OCI-LY7 (cell line): ENCODE measurements around the gene OR7D4. TPM values are rescaled to one million over a fixed set of nuclear protein-coding genes. Genes with fewer than 3 reads are reported as not detected.

Experiments
- BruUV-seq: library from RNA; stranded (reverse); fragments of 400-500 nt; replicated peaks from 2 replicates; lab custom pipeline; 2021; lab: Mats Ljungman, UMichigan
- CTCF ChIA-PET: fragments of 300-600 bp; sonication (Branson Sonifier 250); formaldehyde crosslinking; loops from one replicate; lab custom pipeline; 2022; ENCODE audit warnings: antibody characterized with exemption; ENCODE audit not compliant: unreplicated experiment; lab: Charles Lee
- POLR2A ChIA-PET: fragments of 300-600 bp; sonication (Branson Sonifier 250); formaldehyde crosslinking; loops from one replicate; lab custom pipeline; 2022; ENCODE audit warnings: antibody characterized with exemption; lab: Charles Lee
- DNase-seq: peaks from one replicate; pipeline ENCODE4 v3.0.0-alpha.2; 2015; ENCODE audit warnings: low spot score
- H2AFZ ChIP-seq: fragments of 200-600 bp; sonication (generic), shearing (Covaris generic); 2 replicates; pipeline ENCODE4 v1.6.1; 2014; ENCODE audit warnings: mild to moderate bottlenecking, antibody characterized with exemption, low read length, moderate library complexity
- H3K27ac ChIP-seq: fragments of 200-600 bp; sonication (generic); 2 replicates; pipeline ENCODE4 v1.5.1; 2014; ENCODE audit warnings: mixed run types, low read depth, mild to moderate bottlenecking, moderate library complexity, low read length, inconsistent platforms; ENCODE audit not compliant: poor library complexity, severe bottlenecking
- H3K36me3 ChIP-seq: fragments of 200-600 bp; sonication (generic); 2 replicates; pipeline ENCODE4 v1.6.1; 2014; ENCODE audit warnings: mild to moderate bottlenecking, antibody characterized with exemption, low read length, moderate library complexity, mixed read lengths; ENCODE audit not compliant: insufficient read depth
- H3K4me1 ChIP-seq: fragments of 200-600 bp; sonication (generic); 2 replicates; pipeline ENCODE4 v1.5.1; 2014; ENCODE audit warnings: mild to moderate bottlenecking, low read length; ENCODE audit not compliant: insufficient read depth, poor library complexity, severe bottlenecking
- H3K4me2 ChIP-seq: fragments of 200-600 bp; sonication (generic); 2 replicates; pipeline ENCODE4 v1.6.1; 2014; ENCODE audit warnings: mild to moderate bottlenecking, low read length
- H3K4me3 ChIP-seq: fragments of 200-600 bp; sonication (generic); 2 replicates; pipeline ENCODE4 v1.5.1; 2014; ENCODE audit warnings: mild to moderate bottlenecking, low read depth, low read length; ENCODE audit not compliant: poor library complexity, severe bottlenecking
- H3K79me2 ChIP-seq: fragments of 200-600 bp; sonication (generic); 2 replicates; pipeline ENCODE4 v1.6.1; 2016; ENCODE audit warnings: low read depth, mild to moderate bottlenecking, low read length, moderate library complexity, mixed read lengths; ENCODE audit not compliant: insufficient read depth
- H3K9me2 ChIP-seq: fragments of 200-600 bp; sonication (generic); 2 replicates; pipeline ENCODE4 v1.6.1; 2016; ENCODE audit warnings: mild to moderate bottlenecking, low read length, mixed read lengths; ENCODE audit not compliant: insufficient read depth
- H3K9me3 ChIP-seq: fragments of 200-600 bp; sonication (generic); 2 replicates; pipeline ENCODE4 v1.6.1; 2014; ENCODE audit warnings: mild to moderate bottlenecking, mixed run types, low read length, mixed read lengths
- H4K20me1 ChIP-seq: fragments of 200-600 bp; sonication (generic); 2 replicates; pipeline ENCODE4 v1.6.1; 2014; ENCODE audit warnings: mild to moderate bottlenecking, antibody characterized with exemption, low read length, moderate library complexity, mixed read lengths; ENCODE audit not compliant: insufficient read depth
- CTCF ChIP-seq: fragments of 200-600 bp; sonication (generic); conservative IDR thresholded peaks from 2 replicates; pipeline ENCODE4 v1.5.1; 2014; ENCODE audit warnings: mild to moderate bottlenecking, antibody characterized with exemption, low read length, moderate library complexity, mixed read lengths
- EZH2phosphoT487 ChIP-seq: fragments of 200-600 bp; sonication (generic); IDR thresholded peaks from 2 replicates; pipeline ENCODE4 v1.6.1; 2018; ENCODE audit warnings: low read depth, borderline replicate concordance, mild to moderate bottlenecking, mixed run types, antibody characterized with exemption, low read length, moderate library complexity, mixed read lengths
- intact Hi-C: fragments of 100-400 bp; cut with micrococcal nuclease; formaldehyde crosslinking; loops from one replicate; pipeline ENCODE4 v1.10.0; 2022; ENCODE audit not compliant: unreplicated experiment
- total RNA-seq, 2 experiments: library from RNA; depleted of rRNA in 1 of 2; stranded (reverse); fragments of >200 nt in 1 of 2; shearing (Covaris generic) in 1 of 2; gene quantifications; 2 replicates each; pipeline ENCODE4 v1.2.3, GENCODE V29; 2014 to 2022

The OR7D4 gene
- total RNA-seq, 2 experiments from 2014 or later, result not detected

DNA sequence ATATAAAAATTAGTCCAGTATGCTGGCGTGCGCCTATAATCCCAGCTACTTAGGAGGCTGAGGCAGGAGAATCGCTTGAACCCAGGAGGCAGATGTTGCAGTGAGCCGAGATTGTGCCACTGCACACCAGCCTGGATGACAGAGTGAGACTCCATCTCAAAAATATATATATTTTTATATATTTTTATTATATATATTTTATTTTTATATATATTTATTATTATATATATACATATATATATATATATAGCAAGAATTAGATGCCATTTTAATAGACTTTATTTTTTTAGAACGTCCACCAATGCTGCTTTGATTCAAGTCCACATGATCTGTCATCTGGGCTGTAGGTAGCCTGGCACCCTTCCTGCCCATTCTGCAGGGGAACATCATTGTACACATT lies 44.1 kb downstream of the OR7D4 start:
- Histone ChIP-seq H2AFZ (no peak overlapping the region), H3K9me3 (no peaks in the 10 kb centered on the region), H3K4me1 (no peaks in the 10 kb centered on the region), H3K4me2 (no peak overlapping the region), H3K36me3 (no peaks in the 10 kb centered on the region), H3K79me2 (no peaks in the 10 kb centered on the region), H3K4me3 (no peak overlapping the region), H3K9me2 (no peaks in the 10 kb centered on the region), H4K20me1 (no peaks in the 10 kb centered on the region), H3K27ac (no peak overlapping the region)
- TF ChIP-seq CTCF, result no peak
- no peak for TF ChIP-seq EZH2phosphoT487
- ChIA-PET POLR2A (no interaction called here), CTCF (no interaction called here)
- no TSS peak for BruUV-seq
- intact Hi-C loops, result no loop called here
- no peak for DNase-seq

DNA sequence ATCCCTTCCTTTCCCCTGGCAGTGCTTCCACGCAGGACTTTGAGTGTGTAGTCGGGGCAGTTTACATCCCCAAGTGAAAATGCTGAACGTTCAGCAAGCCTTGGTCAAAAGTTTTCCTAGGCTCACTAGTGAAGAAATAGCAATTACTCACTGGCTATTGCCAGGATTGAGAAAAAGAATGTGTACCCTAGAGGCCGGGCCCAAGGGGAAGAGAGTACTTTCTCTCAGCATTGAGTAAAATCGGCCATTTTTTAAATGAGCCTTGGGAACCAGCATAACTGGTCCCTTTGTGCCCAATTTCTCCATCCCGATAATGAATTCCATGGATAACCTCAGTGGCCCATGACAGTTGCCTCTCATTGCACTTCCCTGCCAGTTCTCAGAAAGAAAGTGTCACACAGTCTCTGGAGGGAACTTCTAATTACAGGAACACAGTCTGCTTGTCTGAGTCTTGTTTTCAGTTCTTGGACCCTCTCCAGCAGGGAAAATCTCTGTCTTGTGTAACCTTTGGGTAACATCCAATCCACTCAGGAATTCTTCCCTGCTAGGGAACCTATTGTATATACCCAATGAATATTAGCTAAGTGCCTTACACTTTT lies 47.9 kb downstream of the OR7D4 start:
- BruUV-seq, result no TSS peak
- Histone ChIP-seq H3K9me2 (no peaks in the 10 kb centered on the region), H3K9me3 (no peaks in the 10 kb centered on the region), H3K36me3 (peaks cover 9% of the 10 kb centered on the region), H4K20me1 (no peaks in the 10 kb centered on the region), H2AFZ (no peak overlapping the region), H3K27ac (no peak overlapping the region), H3K4me2 (no peak overlapping the region), H3K4me3 (no peak overlapping the region), H3K4me1 (no peaks in the 10 kb centered on the region), H3K79me2 (no peaks in the 10 kb centered on the region)
- intact Hi-C loops, result no loop called here
- POLR2A ChIA-PET, result no interaction called here
- no peak for DNase-seq
- CTCF ChIA-PET, result no interaction called here
- TF ChIP-seq EZH2phosphoT487, result no peak
- no peak for TF ChIP-seq CTCF

GRCh38 chr19:9166846-9167245 lies 52.5 kb downstream of the OR7D4 start:
- no TSS peak for BruUV-seq
- Histone ChIP-seq H3K9me2 (no peaks in the 10 kb centered on the region), H3K4me1 (no peaks in the 10 kb centered on the region), H3K79me2 (no peaks in the 10 kb centered on the region), H4K20me1 (no peaks in the 10 kb centered on the region), H3K36me3 (peaks cover 55% of the 10 kb centered on the region), H3K4me3 (no peak overlapping the region), H3K4me2 (no peak overlapping the region), H2AFZ (no peak overlapping the region), H3K27ac (no peak overlapping the region), H3K9me3 (no peaks in the 10 kb centered on the region; the same call in 1 of the 2 replicates)
- POLR2A ChIA-PET, result no interaction called here
- CTCF ChIA-PET, result no interaction called here
- intact Hi-C loops, result no loop called here
- TF ChIP-seq CTCF (no peak), EZH2phosphoT487 (no peak)
- DNase-seq, result no peak
